LNCAP (cell line): ENCODE data around the gene RNF13.

Experiments used
- TF ChIP-seq, protein P1 (sequence below): fragments of 450-650 bp; IDR thresholded peaks from 2 replicates; pipeline ENCODE4 v1.5.1; 2017; ENCODE audit warnings: mild to moderate bottlenecking

The RNF13 gene

DNA sequence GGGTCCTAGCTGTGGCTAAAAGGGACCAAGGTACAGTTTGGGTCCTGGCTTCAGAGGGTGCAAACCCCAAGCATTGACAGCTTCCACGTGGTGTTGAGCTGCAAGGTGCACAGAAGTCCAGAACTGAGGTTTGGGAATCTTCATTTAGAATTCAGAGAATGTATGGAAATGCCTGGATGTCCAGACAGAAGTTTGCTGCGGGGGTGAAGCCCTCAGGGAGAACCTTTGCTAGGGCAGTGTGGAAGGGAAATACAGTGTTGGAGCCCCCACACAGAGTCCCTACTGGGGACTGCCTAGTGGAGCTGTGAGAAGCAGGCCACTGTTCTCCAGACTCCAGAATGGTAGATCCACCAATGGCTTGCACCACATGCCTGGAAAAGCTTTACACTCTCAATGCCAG is 17.9 kb downstream of the RNF13 start:
- TF ChIP-seq, protein P1, sequence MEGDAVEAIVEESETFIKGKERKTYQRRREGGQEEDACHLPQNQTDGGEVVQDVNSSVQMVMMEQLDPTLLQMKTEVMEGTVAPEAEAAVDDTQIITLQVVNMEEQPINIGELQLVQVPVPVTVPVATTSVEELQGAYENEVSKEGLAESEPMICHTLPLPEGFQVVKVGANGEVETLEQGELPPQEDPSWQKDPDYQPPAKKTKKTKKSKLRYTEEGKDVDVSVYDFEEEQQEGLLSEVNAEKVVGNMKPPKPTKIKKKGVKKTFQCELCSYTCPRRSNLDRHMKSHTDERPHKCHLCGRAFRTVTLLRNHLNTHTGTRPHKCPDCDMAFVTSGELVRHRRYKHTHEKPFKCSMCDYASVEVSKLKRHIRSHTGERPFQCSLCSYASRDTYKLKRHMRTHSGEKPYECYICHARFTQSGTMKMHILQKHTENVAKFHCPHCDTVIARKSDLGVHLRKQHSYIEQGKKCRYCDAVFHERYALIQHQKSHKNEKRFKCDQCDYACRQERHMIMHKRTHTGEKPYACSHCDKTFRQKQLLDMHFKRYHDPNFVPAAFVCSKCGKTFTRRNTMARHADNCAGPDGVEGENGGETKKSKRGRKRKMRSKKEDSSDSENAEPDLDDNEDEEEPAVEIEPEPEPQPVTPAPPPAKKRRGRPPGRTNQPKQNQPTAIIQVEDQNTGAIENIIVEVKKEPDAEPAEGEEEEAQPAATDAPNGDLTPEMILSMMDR: no peak

- TF ChIP-seq, protein P1: no peak
Measured at GRCh38 chr3:149831321-149831720, 18.3 kb downstream of the RNF13 start.

GRCh38 chr3:149832086-149832485 is 19.1 kb downstream of the RNF13 start:
- TF ChIP-seq, protein P1: no peak

DNA sequence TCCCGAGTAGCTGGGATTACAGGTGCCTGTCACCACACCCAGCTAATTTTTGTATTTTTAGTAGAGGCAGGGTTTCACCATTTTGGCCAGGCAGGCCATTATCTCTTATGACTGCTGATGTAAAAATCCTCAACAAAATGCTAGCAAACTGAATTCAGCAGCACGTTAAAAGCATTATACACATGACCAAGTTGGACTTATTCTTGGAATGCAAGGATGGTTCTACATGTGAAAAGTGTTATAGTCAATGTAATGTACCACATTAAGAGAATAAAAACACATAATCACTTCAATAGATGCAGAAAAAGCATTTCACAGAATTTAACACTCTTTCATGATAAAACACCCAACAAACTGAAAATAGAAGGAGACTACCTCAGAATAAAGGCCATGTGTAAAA is 20.2 kb downstream of the RNF13 start:
- TF ChIP-seq, protein P1: no peak

DNA sequence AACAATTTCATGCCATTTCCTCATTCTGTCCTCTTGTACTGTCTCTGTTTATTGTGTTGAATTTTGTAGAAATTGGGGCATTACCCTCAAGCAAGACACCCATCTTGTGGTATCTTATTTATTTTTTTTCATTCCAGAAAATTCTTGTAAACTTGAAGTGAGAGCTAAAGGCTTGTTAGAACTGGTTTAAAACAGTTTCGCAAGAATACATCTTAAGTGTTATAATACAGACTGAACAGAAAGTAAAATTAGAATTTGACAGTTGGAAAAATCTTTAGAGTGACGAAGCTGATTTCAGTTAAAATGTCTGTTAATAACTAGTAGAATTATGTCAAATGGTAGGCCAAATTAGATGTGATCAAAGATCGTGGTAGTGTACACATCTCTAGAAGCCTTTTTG is 26.9 kb downstream of the RNF13 start:
- TF ChIP-seq, protein P1: no peak

GRCh38 chr3:149843502-149843901 is 30.5 kb downstream of the RNF13 start:
- TF ChIP-seq, protein P1: no peak

- TF ChIP-seq, protein P1: no peak
Measured at GRCh38 chr3:149844091-149844490, 31.1 kb downstream of the RNF13 start.

DNA sequence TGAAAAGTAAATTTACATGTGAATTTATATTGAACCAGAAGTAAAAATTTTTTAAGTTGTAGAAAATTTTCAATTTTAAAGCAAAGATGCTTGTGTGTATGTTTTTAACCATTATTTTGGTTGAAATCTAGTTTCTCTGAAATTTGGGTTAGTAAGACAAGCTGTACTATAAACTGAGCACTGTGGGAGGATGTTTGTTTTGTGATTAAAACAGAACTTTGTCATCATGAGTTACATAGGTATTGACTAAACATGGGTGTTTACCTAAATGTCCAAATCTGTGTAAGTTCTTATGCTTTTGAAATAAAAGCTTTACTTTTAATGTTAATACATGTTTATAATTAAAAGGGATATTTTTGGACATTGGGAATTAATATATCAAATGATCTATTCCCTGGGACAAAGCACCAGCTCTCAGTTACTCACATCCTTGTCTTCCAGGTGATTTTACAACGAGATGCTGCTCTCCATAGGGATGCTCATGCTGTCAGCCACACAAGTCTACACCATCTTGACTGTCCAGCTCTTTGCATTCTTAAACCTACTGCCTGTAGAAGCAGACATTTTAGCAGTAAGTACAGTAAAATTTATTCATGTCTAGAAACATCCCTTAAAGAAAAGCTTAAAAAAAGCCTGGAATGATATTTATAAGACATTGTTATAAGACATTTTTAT is 32.7 kb downstream of the RNF13 start:
- TF ChIP-seq, protein P1: no peak
